Smooth muscle cell (in vitro differentiated cells): ENCODE data around the gene GRIN3B. TPM values are rescaled to one million over a fixed set of nuclear protein-coding genes. Genes with fewer than 3 reads are reported as not detected.
A peak's percentile ranks its signal among the peaks of the same experiment; 100 is the strongest.

Source experiments
- DNase-seq: peaks from one replicate; lab custom pipeline; 2025; ENCODE audit not compliant: unreplicated experiment; lab: John Stamatoyannopoulos, UW
- H2AFZ ChIP-seq: fragments of 200-600 bp; sonication (generic); 2 replicates; pipeline ENCODE4 v1.6.0; 2016; ENCODE audit warnings: antibody characterized with exemption, low read depth, mild to moderate bottlenecking
- H3F3A ChIP-seq: fragments of 200-600 bp; sonication (generic); 2 replicates; pipeline ENCODE4 v1.6.0; 2017; ENCODE audit warnings: antibody characterized with exemption, low read depth
- H3K27ac ChIP-seq: fragments of 200-600 bp; sonication (generic); 2 replicates; pipeline ENCODE4 v1.5.1; 2016; ENCODE audit warnings: low read depth, mild to moderate bottlenecking
- H3K27me3 ChIP-seq: fragments of 200-600 bp; sonication (generic); 2 replicates; pipeline ENCODE4 v1.6.1; 2016; ENCODE audit warnings: low read depth, mild to moderate bottlenecking
- H3K36me3 ChIP-seq: fragments of 200-600 bp; sonication (generic); 2 replicates; pipeline ENCODE4 v1.5.1; 2016; ENCODE audit warnings: low read depth
- H3K4me1 ChIP-seq: fragments of 200-600 bp; sonication (generic); 2 replicates; pipeline ENCODE4 v1.5.1; 2016; ENCODE audit warnings: low read depth
- H3K4me2 ChIP-seq: fragments of 200-600 bp; sonication (generic); 2 replicates; pipeline ENCODE4 v1.6.0; 2016; ENCODE audit warnings: mild to moderate bottlenecking
- H3K4me3 ChIP-seq: fragments of 200-600 bp; sonication (generic); 2 replicates; pipeline ENCODE4 v1.5.1; 2016; ENCODE audit warnings: mild to moderate bottlenecking
- H3K79me2 ChIP-seq: fragments of 200-600 bp; sonication (generic); 2 replicates; pipeline ENCODE4 v1.6.0; 2016; ENCODE audit warnings: low read depth, mild to moderate bottlenecking
- H3K9ac ChIP-seq: fragments of 200-600 bp; sonication (generic); 2 replicates; pipeline ENCODE4 v1.6.0; 2016; ENCODE audit warnings: low read depth
- H3K9me3 ChIP-seq: fragments of 200-600 bp; sonication (generic); replicated peaks from 2 replicates; pipeline ENCODE4 v1.5.1; 2016; ENCODE audit warnings: low read depth
- H4K20me1 ChIP-seq: fragments of 200-600 bp; sonication (generic); 2 replicates; pipeline ENCODE4 v1.6.0; 2016; ENCODE audit warnings: low read depth
- WGBS: methylation state at CpG from one replicate; pipeline ENCODE4 v1.1.7; 2016; ENCODE audit warnings: low lambda C conversion rate; 5-methylcytosine and 5-hydroxymethylcytosine counted together
- polyA plus RNA-seq: library from polyadenylated mRNA; unstranded; fragments of >200 nt; fragmentation: Nextera tagmentation; extraction: Ambion mirVana; gene quantifications from 2 replicates; pipeline ENCODE4 v1.2.1, GENCODE V29; 2016
- total RNA-seq: library from RNA; depleted of rRNA; stranded (reverse); fragments of >200 nt; gene quantifications from 2 replicates; pipeline ENCODE4 v1.2.3, GENCODE V29; 2014
- TF ChIP-seq, protein P1 (sequence below): fragments of 200-600 bp; sonication (generic); IDR thresholded peaks from 2 replicates; pipeline ENCODE4 v1.5.1; 2017; ENCODE audit warnings: borderline replicate concordance, mild to moderate bottlenecking, antibody characterized with exemption; ENCODE audit not compliant: insufficient read depth, poor library complexity, severe bottlenecking

Gene GRIN3B
- total and polyA plus RNA-seq, 2 experiments from 2014 or later, result 1.2 to 12.6 TPM

DNA sequence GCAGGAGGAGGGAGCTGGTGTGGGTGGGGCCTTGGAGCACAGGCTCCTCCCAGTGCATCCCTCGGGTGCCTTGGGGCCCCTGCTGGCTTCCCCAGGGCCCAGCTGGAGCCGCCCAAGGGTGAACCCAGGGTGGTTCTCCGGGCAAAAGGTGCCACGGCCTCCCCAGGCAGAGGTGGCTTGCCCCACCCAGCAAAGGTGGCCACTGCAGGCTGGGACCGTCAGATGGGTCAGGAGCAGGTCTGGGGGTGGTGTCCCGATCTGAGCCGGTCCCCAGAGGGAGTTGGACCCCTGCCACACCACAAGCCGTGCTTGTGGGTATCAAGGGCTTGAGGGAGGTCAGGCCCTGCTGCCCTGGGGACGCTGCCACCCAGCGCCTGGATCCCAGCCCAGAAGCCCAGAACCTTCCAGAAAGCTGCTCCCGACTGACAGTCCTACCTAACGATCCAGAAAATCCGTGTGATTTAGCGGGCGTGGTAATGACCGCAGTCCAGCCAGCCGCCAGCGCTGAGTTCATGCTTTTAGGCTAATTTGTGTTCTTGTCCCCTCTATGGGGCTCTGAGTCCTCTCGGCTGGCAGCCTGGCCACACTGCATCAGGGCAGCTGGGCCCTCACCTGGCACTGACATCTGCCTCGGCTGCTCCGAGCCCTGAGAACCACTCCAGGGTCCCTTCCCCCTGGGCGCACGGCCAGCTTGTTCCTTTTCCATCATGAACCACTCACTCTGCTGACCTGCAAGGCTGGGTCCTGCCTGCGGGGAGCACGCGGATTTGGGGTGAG, 5.0 kb upstream of the GRIN3B start:
- Histone ChIP-seq H3K27me3 (peaks cover 42% of the 10 kb centered on the region), H3K27ac (no peak overlapping the region), H3K9me3 (no peaks in the 10 kb centered on the region), H3K9ac (no peak overlapping the region), H3K4me2 (no peak overlapping the region), H3K4me3 (no peak overlapping the region), H3K4me1 (peaks cover 7% of the 10 kb centered on the region), H3K36me3 (no peaks in the 10 kb centered on the region), H3K79me2 (no peaks in the 10 kb centered on the region), H3F3A (no peaks in the 10 kb centered on the region), H2AFZ (no peak overlapping the region), H4K20me1 (no peaks in the 10 kb centered on the region)
- TF ChIP-seq, protein P1, sequence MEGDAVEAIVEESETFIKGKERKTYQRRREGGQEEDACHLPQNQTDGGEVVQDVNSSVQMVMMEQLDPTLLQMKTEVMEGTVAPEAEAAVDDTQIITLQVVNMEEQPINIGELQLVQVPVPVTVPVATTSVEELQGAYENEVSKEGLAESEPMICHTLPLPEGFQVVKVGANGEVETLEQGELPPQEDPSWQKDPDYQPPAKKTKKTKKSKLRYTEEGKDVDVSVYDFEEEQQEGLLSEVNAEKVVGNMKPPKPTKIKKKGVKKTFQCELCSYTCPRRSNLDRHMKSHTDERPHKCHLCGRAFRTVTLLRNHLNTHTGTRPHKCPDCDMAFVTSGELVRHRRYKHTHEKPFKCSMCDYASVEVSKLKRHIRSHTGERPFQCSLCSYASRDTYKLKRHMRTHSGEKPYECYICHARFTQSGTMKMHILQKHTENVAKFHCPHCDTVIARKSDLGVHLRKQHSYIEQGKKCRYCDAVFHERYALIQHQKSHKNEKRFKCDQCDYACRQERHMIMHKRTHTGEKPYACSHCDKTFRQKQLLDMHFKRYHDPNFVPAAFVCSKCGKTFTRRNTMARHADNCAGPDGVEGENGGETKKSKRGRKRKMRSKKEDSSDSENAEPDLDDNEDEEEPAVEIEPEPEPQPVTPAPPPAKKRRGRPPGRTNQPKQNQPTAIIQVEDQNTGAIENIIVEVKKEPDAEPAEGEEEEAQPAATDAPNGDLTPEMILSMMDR, result no peak
- no peak for DNase-seq
- 86% methylated on average over 26 of the region's 26 CpGs for WGBS

DNA sequence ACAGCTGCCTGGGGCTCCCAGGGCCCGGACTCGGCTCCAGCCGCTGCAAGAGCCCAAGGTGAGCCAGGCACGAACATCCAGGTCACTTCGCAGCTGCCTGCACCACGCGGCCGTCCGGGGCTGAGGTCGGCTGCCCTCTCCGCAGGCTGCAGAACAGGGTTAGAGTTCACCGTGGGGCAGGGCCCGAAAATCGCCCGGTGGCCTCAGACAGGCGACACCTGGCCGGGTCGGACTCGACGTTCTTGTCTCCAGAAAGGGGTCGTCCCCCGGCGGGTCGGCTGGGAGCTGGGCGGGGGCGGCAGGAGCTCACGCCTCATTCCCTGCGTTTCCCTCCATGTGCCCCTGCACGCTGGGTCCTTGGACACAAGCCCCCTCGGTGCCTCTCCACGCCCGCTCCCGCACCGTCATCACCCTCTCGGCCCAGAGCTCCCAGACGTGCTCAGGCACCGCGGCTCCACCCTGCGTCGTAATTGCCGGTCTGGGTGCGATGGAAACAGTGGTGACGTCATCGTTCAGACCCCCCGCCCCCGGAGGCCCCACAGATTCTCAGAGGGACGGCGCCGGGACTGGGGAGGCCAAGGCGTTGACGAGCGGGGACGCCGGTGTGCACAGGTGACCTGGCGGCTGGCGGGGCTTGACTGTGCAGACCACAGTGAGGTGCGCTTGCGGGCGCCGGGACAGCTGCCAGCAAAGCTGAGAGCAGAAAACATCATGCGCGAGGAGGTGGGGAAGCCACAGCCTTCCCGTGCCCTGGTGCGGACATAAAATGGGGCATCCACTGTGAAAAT, 4.0 kb upstream of the GRIN3B start:
- Histone ChIP-seq H3F3A (no peaks in the 10 kb centered on the region), H2AFZ (no peak overlapping the region), H3K79me2 (no peaks in the 10 kb centered on the region), H3K4me3 (peak overlapping the region; percentile 34), H3K9me3 (no peaks in the 10 kb centered on the region), H3K27me3 (peaks cover 49% of the 10 kb centered on the region), H3K36me3 (no peaks in the 10 kb centered on the region), H3K27ac (no peak overlapping the region), H3K4me1 (peaks cover 7% of the 10 kb centered on the region), H4K20me1 (no peaks in the 10 kb centered on the region), H3K4me2 (peak overlapping the region; percentile 81), H3K9ac (no peak overlapping the region)
- WGBS, result 27% methylated on average over 62 of the region's 64 CpGs
- TF ChIP-seq, protein P1, result no peak
- peak; percentile 13 for DNase-seq

DNA sequence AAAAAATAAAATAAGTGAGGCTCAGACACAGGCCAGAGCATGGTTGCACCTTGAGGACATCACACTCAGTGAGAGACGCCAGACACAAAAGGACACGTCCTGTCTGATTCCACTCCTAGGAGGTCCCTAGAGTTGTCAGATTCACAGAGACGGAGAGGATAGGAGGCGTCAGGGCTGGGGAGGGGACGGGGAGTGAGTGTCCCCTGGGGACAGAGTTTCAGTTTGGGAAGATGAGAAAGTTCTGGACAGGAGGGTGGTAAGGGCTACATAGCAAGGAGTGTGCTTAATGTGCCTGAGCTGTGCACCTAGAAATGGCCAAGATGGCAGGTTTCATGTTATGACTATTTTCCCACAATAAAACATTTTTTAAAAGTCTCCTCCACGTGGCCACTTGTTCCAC, 2.2 kb upstream of the GRIN3B start:
- H3K27me3 ChIP-seq, result peaks cover 56% of the 10 kb centered on the region
- 62% methylated on average over 6 of the region's 6 CpGs for WGBS

More for the DNA sequence above, 2.2 kb upstream of the GRIN3B start:
- Histone ChIP-seq H2AFZ (no peak overlapping the region), H3K79me2 (no peaks in the 10 kb centered on the region), H3K36me3 (no peaks in the 10 kb centered on the region), H3K4me3 (no peak overlapping the region), H3K27ac (no peak overlapping the region), H3F3A (no peaks in the 10 kb centered on the region), H3K4me1 (peaks cover 7% of the 10 kb centered on the region), H3K9me3 (no peaks in the 10 kb centered on the region), H3K9ac (no peak overlapping the region), H3K4me2 (no peak overlapping the region), H4K20me1 (no peaks in the 10 kb centered on the region)
- TF ChIP-seq, protein P1, result no peak
- DNase-seq, result no peak
